Motor neuron (in vitro differentiated cells): ENCODE data around the gene LSM14B. TPM values are rescaled to one million over a fixed set of nuclear protein-coding genes. Genes with fewer than 3 reads are reported as not detected.
A peak's percentile ranks its signal among the peaks of the same experiment; 100 is the strongest.

ENCODE experiments used
- ATAC-seq, 8 experiments: fragments of 200-7000 bp; cut with Tn5 transposase; replicated peaks in 6 of 8; 2 replicates each; pipeline ENCODE4 v1.8.0; 2021; ENCODE audit warnings: mild to moderate bottlenecking in 8 of 8, moderate library complexity in 8 of 8
- H3K27ac ChIP-seq, 2 donors: fragments of 250-450 bp; sonication (Bioruptor Pico); 2 replicates each; pipeline ENCODE4 v1.9.0; 2021; ENCODE audit warnings: antibody characterized with exemption in 2 of 2, mild to moderate bottlenecking in 2 of 2, moderate library complexity in 1 of 2
- H3K4me1 ChIP-seq, 2 donors: fragments of 250-450 bp; sonication (Bioruptor Pico); replicated peaks in 1 of 2; 2 replicates each; pipeline ENCODE4 v1.6.1; 2021; ENCODE audit warnings: antibody characterized with exemption in 2 of 2, mild to moderate bottlenecking in 2 of 2, moderate library complexity in 1 of 2
- H3K4me3 ChIP-seq, 5 donors: fragments of 250-450 bp; sonication (Bioruptor Pico); 2 replicates each; pipeline ENCODE4 v1.9.0; 2021; ENCODE audit warnings: antibody characterized with exemption in 5 of 5, mild to moderate bottlenecking in 5 of 5, moderate library complexity in 4 of 5
- WGBS, 10 experiments: fragments of 450-650 bp; shearing (Covaris generic); methylation state at CpG; one replicate each; pipeline ENCODE4 v1.0.0; 2022; 5-methylcytosine and 5-hydroxymethylcytosine counted together
- in situ Hi-C, 9 experiments: fragments of 400-800 bp; cut with MboI; loops; one replicate each; pipeline ENCODE4 v1.15.0; 2021; ENCODE audit warnings: low sequenced_read_pairs in 9 of 9, low pct_unique_long_range_greater_than_20kb in 2 of 9; ENCODE audit not compliant: unreplicated experiment in 9 of 9
- total RNA-seq, 8 experiments: library from RNA; unstranded; fragments of 300-600 nt; gene quantifications; 2 replicates each; pipeline versions ENCODE4 v1.2.3 to v1.2.4, GENCODE V29; 2022

Gene LSM14B
- total RNA-seq, 8 experiments from 2014 or later, result 27.2 to 79.3 (median 55.4) TPM

- WGBS, 10 experiments, result 58 to 95% (median 87%) methylated on average over 1 to 24 of the region's 38 CpGs; no CpG with 5 or more reads in 1 of the 10 experiments
- Histone ChIP-seq H3K27ac (no peak overlapping the region), H3K4me1 (peaks cover 10 to 18% of the 10 kb centered on the region in 2 donors), H3K4me3 (no peak overlapping the region)
- no peak for ATAC-seq
- in situ Hi-C loops, result no loop called here
These were observed 5.5 kb upstream of the LSM14B start for GRCh38 chr20:62116558-62117361.

- 0 to 20% (median 18%) methylated on average over 1 to 6 of the region's 9 CpGs; no CpG with 5 or more reads in 7 of the 10 experiments for WGBS, 10 experiments
- in situ Hi-C loops, result no loop called here
- H3K4me1 ChIP-seq, result peaks cover 10 to 18% of the 10 kb centered on the region in 2 donors
- no peak overlapping the region for H3K4me3 ChIP-seq
- peak in 2 of 8 experiments; percentile 2 to 4 for ATAC-seq
- H3K27ac ChIP-seq, result no peak overlapping the region
These were observed 5.0 kb upstream of the LSM14B start for GRCh38 chr20:62117362-62117646.

- H3K27ac ChIP-seq, result no peak overlapping the region
- no peak for ATAC-seq
- 38% methylated on average over 4 of the region's 15 CpGs; no CpG with 5 or more reads in 9 of the 10 experiments for WGBS, 10 experiments
- in situ Hi-C loops, result no loop called here
- peaks cover 10 to 18% of the 10 kb centered on the region in 2 donors for H3K4me1 ChIP-seq
- H3K4me3 ChIP-seq, result no peak overlapping the region
These were observed 4.6 kb upstream of the LSM14B start for GRCh38 chr20:62117658-62118057.

GRCh38 chr20:62118113-62119043, 3.9 kb upstream of the LSM14B start:
- Histone ChIP-seq H3K4me3 (no peak overlapping the region), H3K27ac (no peak overlapping the region), H3K4me1 (peaks cover 10 to 18% of the 10 kb centered on the region in 2 donors)
- in situ Hi-C loops, result no loop called here
- no peak for ATAC-seq
- 0 to 85% methylated on average over 1 to 5 of the region's 21 CpGs; no CpG with 5 or more reads in 8 of the 10 experiments for WGBS, 10 experiments

GRCh38 chr20:62119115-62119514, 3.2 kb upstream of the LSM14B start:
- 20 to 86% (median 62%) methylated on average over 1 to 3 of the region's 5 CpGs; no CpG with 5 or more reads in 6 of the 10 experiments for WGBS, 10 experiments

GRCh38 chr20:62119591-62120364, 2.5 kb upstream of the LSM14B start:
- 29 to 91% (median 56%) methylated on average over 3 to 6 of the region's 10 CpGs; no CpG with 5 or more reads in 5 of the 10 experiments for WGBS, 10 experiments
- in situ Hi-C loops, result loop anchor here in 1 of 9 experiments (10.0 kb wide), 1 partner anchor 115 kb away; no protein-coding TSS in a partner anchor
- no peak for ATAC-seq
- peaks cover 21 to 27% of the 10 kb centered on the region in 2 donors for H3K4me1 ChIP-seq
- no peak overlapping the region for H3K4me3 ChIP-seq
- H3K27ac ChIP-seq, result no peak overlapping the region

More at GRCh38 chr20:62119115-62119514, 3.2 kb upstream of the LSM14B start:
- Histone ChIP-seq H3K4me3 (no peak overlapping the region), H3K4me1 (peaks cover 17 to 24% of the 10 kb centered on the region in 2 donors), H3K27ac (no peak overlapping the region)
- in situ Hi-C loops, result no loop called here
- ATAC-seq, result no peak

- Histone ChIP-seq H3K4me1 (peaks cover 21 to 27% of the 10 kb centered on the region in 2 donors), H3K27ac (no peak overlapping the region), H3K4me3 (no peak overlapping the region)
- in situ Hi-C loops, result loop anchor here in 1 of 9 experiments (10.0 kb wide), 1 partner anchor 116 kb away; no protein-coding TSS in a partner anchor
- WGBS, 10 experiments, result 80 to 100% (median 84%) methylated on average over 1 to 5 of the region's 5 CpGs; no CpG with 5 or more reads in 5 of the 10 experiments
- ATAC-seq, result no peak
These were observed 1.9 kb upstream of the LSM14B start for GRCh38 chr20:62120365-62120762.

- WGBS, 10 experiments, result 0 to 68% (median 25%) methylated on average over 1 to 12 of the region's 45 CpGs; no CpG with 5 or more reads in 1 of the 10 experiments
- Histone ChIP-seq H3K4me1 (peaks cover 21 to 27% of the 10 kb centered on the region in 2 donors), H3K27ac (peak overlapping the region; percentile 82 to 88), H3K4me3 (peak overlapping the region; percentile 60 to 85 (median 68))
- ATAC-seq, result peak in 7 of 8 experiments; percentile 2 to 43 (median 8)
- in situ Hi-C loops, result loop anchor here in 1 of 9 experiments (10.0 kb wide), 1 partner anchor 116 kb away; no protein-coding TSS in a partner anchor
These were observed 1.1 kb upstream of the LSM14B start for GRCh38 chr20:62120990-62121775.

GRCh38 chr20:62122654-62123449, 577 bp downstream of the LSM14B start:
- peaks cover 14 to 16% of the 10 kb centered on the region in 2 donors for H3K4me1 ChIP-seq
- H3K4me3 ChIP-seq, result peak overlapping the region; percentile 61 to 85 (median 69)
- peak in 7 of 8 experiments; percentile 0 to 42 (median 8) for ATAC-seq
- WGBS, 10 experiments, result 0 to 10% (median 0%) methylated on average over 2 to 5 of the region's 77 CpGs; no CpG with 5 or more reads in 7 of the 10 experiments
- H3K27ac ChIP-seq, result peak overlapping the region; percentile 84 to 92
- in situ Hi-C loops, result loop anchor here in 1 of 9 experiments (10.0 kb wide), 1 partner anchor 118 kb away; no protein-coding TSS in a partner anchor

- Histone ChIP-seq H3K27ac (peak overlapping the region; percentile 2 to 92), H3K4me3 (peak overlapping the region; percentile 61 to 85 (median 69)), H3K4me1 (peaks cover 12 to 14% of the 10 kb centered on the region in 2 donors)
- peak in 1 of 8 experiments; percentile 1 for ATAC-seq
- WGBS, 10 experiments, result 0 to 68% (median 47%) methylated on average over 1 to 7 of the region's 19 CpGs; no CpG with 5 or more reads in 3 of the 10 experiments
- in situ Hi-C loops, result loop anchor here in 1 of 9 experiments (10.0 kb wide), 1 partner anchor 119 kb away; no protein-coding TSS in a partner anchor
These were observed 1.3 kb downstream of the LSM14B start for GRCh38 chr20:62123450-62124118.
